C4-2B (cell line): ENCODE measurements around the gene ADAMTS9.

ENCODE experiments used
- H3K27ac ChIP-seq: fragments of 450-650 bp; 2 replicates; pipeline ENCODE4 v1.5.1; 2017
- CTCF ChIP-seq: fragments of 450-650 bp; conservative IDR thresholded peaks from 2 replicates; pipeline ENCODE4 v1.5.1; 2017; ENCODE audit warnings: mild to moderate bottlenecking
- ZFX ChIP-seq: fragments of 450-650 bp; IDR thresholded peaks from 2 replicates; pipeline ENCODE4 v1.6.1; 2017

Gene ADAMTS9

GRCh38 chr3:64489361-64490044 is 198.3 kb downstream of the ADAMTS9 start:
- H3K27ac ChIP-seq = no peak overlapping the region
- TF ChIP-seq ZFX (no peak), CTCF (no peak)

GRCh38 chr3:64488939-64489338 is 198.9 kb downstream of the ADAMTS9 start:
- no peak overlapping the region for H3K27ac ChIP-seq

GRCh38 chr3:64484289-64484992 is 203.4 kb downstream of the ADAMTS9 start:
- no peak for TF ChIP-seq ZFX
- TF ChIP-seq CTCF = peak; percentile 83
- no peak overlapping the region for H3K27ac ChIP-seq

More at GRCh38 chr3:64488939-64489338, 198.9 kb downstream of the ADAMTS9 start:
- TF ChIP-seq CTCF (no peak), ZFX (no peak)

GRCh38 chr3:64483467-64483866 is 204.3 kb downstream of the ADAMTS9 start:
- TF ChIP-seq CTCF = no peak
- TF ChIP-seq ZFX = no peak
- no peak overlapping the region for H3K27ac ChIP-seq

GRCh38 chr3:64475037-64475436 is 212.8 kb downstream of the ADAMTS9 start:
- no peak for TF ChIP-seq ZFX
- TF ChIP-seq CTCF = no peak
- H3K27ac ChIP-seq = no peak overlapping the region

- TF ChIP-seq CTCF (no peak), ZFX (no peak)
These were observed 214.3 kb downstream of the ADAMTS9 start for GRCh38 chr3:64473466-64473865.

GRCh38 chr3:64470436-64470835 is 217.4 kb downstream of the ADAMTS9 start:
- no peak for TF ChIP-seq CTCF
- no peak for TF ChIP-seq ZFX
- H3K27ac ChIP-seq = no peak overlapping the region

More at GRCh38 chr3:64473466-64473865, 214.3 kb downstream of the ADAMTS9 start:
- no peak overlapping the region for H3K27ac ChIP-seq
